ENCODE results near the gene RNF126. TPM values are rescaled to one million over a fixed set of nuclear protein-coding genes. Genes with fewer than 3 reads are reported as not detected.
"Not testable (repeated sequence)": the region's sequence is repeated elsewhere in the genome, so short reads cannot be mapped to it uniquely, and the experiment has no call there.

RNF126 gene
- polyA plus RNA-seq, 4 donors, result 20.8 to 36.7 (median 27.4) TPM

DNA sequence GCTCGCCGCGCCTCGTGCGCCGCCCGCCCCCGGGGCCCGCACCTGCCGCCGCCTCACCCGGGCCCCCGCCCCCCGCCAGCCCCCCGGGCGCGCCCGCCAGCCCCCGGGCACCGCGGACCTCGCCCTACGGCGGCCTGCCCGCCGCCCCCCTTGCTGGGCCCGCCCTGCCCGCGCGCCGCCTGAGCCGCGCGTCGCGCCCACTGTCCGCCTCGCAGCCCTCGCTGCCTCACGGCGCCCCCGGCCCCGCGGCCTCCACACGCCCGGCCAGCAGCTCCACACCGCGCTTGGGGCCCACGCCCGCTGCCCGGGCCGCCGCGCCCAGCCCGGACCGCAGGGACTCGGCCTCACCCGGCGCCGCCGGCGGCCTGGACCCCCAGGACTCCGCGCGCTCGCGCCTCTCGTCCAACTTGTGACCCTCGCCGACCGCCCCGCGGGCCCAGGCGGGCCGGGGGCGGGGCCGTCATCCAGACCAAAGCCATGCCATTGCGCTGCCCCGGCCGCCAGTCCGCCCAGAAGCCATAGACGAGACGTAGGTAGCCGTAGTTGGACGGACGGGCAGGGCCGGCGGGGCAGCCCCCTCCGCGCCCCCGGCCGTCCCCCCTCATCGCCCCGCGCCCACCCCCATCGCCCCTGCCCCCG is 46.8 kb downstream of the RNF126 start:
- no peak for DNase-seq (ENCODE audit: low read depth in 4 of 4, low spot score in 3 of 4)

DNA sequence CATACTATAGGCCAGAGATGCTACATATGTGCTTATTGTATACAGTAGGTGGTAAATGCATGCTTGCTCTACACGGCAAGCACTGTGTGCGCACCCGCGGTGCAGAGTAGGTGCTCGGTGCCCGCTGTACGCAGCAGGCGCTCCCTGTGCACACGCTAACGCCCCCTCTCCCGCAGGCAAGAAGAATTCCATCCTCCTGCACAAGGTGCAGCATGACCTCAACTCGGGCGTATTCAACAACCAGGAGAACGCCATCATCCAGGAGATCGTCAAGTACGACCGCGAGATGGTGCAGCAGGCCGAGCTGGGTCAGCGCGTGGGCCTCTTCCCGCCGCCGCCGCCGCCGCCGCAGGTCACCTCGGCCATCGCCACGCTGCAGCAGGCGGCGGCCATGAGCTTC is 47.4 kb downstream of the RNF126 start:
- DNase-seq (ENCODE audit: low read depth in 4 of 4, low spot score in 3 of 4), result no peak

DNA sequence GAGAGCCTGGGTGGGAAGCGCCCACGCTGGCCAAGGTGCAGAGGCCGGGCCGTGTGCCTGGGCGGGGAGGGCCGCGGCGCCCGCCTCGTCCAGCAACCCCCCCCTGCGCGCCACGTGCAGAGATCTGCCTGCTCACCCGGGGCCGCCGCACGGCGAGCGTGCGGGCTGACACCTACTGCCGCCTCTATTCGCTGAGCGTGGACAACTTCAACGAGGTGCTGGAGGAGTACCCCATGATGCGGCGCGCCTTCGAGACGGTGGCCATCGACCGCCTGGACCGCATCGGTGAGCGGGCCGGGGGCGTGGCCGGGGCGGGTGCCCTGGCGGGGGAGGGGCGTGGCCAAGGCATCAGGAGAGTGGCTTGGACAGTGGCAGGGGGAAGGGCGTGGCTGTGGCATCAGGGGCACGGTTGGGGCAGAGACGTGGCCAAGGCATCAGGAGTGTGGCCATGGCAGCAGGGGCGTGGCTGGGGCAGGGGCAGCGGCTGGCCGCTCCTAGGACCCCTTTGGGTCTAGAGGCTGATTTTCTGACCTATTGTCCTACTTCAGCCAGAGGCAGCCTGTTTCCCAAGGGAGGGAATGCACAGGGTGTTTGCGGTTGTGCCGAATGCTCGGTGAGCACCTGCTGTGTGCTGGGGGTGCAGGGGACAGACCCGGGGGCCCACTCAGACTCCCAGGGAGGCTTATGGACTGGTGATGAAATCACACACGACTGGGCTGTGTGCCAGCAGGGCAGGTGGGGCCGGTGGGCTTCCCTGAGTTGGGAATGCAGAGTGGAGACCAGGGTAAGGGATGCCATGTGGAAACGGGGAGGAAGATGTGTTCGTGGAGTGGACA is 49.1 kb downstream of the RNF126 start:
- no peak for DNase-seq (ENCODE audit: low read depth in 4 of 4, low spot score in 3 of 4)

DNA sequence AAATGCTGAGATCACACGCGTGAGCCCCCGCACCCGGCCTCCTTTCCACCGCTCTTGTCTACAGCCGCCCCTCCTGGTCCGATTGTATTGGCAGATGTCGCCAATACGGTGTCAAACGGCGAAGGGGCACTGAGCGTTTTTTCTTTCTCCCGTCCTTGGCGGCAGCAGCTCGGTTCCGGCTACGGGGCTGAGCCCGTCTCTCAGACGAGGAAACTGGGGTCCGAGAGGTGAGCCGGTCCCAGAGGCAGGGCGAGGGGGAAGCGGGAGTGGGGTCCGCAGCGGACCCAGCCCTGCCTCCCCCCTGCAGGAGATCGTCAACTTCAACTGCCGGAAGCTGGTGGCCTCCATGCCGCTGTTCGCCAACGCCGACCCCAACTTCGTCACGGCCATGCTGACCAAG is 50.1 kb downstream of the RNF126 start:
- DNase-seq (ENCODE audit: low read depth in 4 of 4, low spot score in 3 of 4), result no peak

DNA sequence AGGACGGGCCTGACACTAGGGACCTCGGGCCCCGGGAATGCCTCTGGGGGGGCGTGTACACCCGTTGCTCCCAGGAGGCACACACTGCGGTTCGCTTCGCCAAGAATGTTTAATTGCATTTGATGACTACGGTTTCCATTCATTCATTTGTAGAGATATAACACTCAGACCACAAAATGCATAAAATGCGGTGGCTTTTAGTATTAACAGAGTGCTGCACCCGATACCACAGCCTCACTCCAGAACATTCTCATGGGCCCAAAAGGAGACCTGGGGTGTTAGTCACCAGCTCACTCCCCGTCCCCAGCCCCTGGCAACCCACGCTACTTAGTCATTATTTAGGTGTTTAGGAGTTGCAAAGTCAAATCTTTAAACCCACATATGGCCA is 51.5 kb downstream of the RNF126 start:
- DNase-seq (ENCODE audit: low read depth in 4 of 4, low spot score in 3 of 4), result no peak

DNA sequence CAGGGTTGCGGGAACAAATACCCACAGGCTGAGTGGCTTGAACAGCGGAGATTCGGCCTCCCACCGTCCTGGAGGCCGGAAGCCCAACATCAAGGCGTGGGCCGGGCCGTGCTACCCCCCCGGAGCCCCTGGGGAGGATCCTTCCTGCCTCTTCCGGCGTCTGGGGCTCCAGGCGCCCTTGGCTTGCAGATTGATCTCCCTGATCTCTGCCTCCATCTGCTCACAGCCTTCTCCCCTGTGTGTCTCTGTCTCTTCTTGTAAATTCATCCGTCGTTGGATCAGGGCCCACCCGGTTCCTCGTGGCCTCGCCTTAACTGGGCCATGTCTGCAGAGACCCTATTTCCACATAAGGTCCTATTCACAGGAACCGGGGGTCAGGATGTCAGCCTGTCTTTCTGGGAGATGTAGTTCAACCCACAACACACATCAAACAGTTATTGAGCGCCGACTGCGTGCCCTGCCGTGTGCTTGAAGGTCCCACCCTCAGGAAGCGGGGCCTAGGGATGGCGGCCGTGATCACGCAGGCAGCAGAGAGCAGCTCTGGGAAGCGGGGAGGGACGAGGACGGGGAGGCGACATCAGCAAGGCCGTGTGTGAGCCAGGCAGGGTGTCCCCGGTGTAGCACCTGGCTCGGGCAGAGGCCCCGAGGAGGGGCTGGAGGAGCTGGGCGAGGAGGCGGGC is 52.1 kb downstream of the RNF126 start:
- DNase-seq (ENCODE audit: low read depth in 4 of 4, low spot score in 3 of 4), result no peak

DNA sequence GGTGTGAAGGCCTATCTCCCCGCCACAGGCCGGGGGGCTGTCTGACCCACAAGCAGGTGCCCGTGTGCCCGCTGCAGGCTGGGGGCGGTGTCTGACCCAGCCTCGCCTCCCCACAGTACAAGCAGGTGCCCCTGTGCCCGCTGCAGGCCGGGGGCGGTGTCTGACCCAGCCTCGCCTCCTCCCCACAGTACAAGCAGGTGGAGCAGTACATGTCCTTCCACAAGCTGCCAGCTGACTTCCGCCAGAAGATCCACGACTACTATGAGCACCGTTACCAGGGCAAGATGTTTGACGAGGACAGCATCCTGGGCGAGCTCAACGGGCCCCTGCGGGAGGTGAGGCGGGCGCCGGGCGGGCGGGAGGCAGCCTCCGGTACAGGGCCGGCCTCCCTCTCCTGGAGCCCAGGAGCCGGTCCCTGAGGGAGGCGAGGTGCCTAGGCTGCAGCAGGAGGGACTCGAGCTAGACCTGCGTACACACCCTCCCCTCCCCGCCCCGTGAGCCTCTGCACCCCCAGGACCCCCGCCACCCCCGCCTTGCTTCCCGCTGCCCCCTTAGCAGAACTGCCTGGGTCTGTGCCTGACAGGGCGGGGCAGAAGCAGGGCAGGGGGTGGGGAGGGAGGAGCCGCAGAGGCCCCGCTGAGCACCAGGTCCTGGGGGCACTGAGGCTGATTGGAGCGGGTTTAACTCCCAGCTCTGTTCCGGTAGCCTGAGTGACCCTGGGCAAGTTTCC is 52.8 kb downstream of the RNF126 start:
- DNase-seq (ENCODE audit: low read depth in 4 of 4, low spot score in 3 of 4), result no peak

DNA sequence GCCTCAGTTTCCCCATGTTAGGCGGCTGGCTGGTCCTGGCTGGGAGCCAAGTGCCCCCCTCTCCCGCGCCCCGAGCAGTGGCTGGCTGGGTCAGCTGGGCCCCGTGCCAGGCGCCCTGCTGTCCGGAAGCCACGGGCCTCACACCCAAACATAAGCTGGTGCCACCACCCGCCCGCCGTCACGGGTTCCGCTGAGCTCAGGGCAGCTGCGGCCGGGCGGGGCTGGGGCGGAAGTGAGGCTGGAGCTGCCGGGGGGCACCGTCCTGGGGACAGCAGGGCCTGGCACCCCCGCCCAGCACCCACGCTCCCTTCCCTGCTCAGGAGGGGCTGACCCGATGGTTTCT is 54.0 kb downstream of the RNF126 start:
- no peak for DNase-seq (ENCODE audit: low read depth in 4 of 4, low spot score in 3 of 4)

DNA sequence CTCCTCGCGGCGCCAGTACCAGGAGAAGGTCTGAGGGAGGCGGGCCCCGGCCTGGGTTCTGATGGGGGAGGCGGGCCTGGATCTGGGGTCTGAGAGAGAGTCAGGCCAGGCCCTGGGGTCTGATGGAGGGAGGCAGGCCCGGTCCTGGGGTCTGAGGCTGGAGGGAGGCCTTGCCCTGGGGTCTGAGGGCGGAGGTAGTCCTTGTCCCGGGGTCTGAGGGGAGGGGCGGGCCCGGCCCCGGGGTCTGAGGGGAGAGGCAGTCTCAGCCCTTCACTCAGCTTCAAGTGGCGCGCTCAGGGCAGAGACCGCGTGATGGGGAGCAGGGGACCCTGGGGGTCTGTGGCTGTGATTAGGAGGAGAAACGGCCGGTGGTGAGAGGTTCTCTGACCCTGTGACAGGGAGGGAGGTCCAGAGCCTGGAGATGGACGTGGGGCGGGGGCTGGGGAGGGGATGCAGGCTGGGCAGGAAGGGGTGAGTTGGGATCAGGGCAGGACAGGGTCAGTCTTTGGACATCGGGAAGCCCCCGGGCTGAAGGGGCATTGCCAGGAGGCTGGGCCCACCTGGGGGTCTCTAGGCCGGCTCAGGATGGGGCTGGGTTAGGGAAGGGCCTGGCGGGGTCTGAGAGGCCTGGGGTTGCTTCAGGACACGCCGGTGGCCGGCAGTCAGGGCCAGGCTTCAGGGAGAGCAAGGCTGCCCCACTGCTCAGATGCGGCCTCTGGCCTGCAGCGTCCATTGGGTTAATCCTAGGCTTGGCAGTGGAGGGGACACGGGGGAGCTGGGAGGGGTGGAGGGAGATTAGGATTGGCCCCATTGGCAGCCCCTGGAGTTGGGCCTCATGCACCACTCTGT is 54.6 kb downstream of the RNF126 start:
- no peak for DNase-seq (ENCODE audit: low read depth in 4 of 4, low spot score in 3 of 4)

DNA sequence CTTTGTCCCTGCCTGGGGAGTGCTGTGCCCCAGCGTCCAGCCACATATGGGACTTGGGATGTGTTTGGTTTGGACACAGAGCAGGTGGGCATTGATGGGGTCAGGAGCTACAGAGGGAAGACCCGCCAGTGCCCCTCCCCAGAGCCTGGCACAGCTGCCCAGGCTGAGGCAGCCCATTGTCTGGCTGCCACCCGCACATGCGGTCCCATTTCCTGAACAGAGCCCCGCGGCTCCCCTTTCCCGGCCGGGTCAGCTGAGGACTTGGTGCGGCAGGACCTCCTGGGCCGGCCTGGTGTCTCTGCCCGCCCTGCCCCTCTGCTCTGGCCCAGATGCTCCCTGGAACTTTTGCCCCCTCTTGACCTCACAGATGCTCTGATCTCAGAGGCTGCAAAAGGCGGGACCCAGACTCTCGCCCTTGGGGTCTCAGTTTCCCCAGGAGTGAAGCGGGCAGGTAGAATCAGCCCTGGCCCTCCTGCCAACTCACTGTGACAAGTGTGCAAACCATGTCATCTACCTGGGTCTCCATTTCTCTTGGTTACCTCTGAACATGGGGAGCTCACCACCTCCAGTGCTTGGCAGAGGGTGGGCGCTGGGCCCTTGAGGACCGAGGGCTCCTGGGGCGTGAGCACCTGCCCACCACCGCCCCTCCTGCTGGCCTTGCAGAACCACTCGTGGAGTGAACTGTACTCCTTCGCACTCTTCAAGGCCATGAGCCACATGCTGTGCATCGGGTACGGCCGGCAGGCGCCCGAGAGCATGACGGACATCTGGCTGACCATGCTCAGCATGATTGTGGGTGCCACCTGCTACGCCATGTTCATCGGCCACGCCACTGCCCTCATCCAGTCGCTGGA is 55.5 kb downstream of the RNF126 start:
- no peak for DNase-seq (ENCODE audit: low read depth in 4 of 4, low spot score in 3 of 4)

DNA sequence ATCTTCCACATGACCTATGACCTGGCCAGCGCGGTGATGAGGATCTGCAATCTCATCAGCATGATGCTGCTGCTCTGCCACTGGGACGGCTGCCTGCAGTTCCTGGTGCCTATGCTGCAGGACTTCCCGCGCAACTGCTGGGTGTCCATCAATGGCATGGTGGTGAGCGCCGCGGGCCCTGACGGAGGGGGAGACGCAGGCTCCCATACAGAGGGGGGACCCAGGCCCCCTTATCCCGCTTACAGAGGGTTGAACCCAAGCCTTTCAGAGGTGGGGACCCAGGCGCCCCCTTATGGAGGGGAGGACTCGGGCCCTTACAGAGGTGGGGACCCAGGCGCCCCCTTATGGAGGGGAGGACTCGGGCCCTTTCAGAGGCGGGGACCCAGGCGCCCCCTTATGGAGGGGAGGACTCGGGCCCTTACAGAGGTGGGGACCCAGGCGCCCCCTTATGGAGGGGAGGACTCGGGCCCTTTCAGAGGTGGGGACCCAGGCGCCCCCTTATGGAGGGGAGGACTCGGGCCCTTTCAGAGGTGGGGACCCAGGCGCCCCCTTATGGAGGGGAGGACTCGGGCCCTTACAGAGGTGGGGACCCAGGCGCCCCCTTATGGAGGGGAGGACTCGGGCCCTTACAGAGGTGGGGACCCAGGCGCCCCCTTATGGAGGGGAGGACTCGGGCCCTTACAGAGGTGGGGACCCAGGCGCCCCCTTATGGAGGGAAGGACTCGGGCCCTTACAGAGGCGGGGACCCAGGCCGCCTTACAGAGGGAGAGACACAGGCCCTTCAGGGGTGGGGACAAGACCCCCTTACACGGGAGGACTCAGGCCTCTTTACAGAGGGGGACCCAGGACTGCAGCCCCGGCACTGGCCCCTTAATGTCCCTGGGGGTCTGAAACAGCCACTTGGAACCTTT is 57.7 kb downstream of the RNF126 start:
- DNase-seq (ENCODE audit: low read depth in 4 of 4, low spot score in 3 of 4), result not testable (repeated sequence)

DNA sequence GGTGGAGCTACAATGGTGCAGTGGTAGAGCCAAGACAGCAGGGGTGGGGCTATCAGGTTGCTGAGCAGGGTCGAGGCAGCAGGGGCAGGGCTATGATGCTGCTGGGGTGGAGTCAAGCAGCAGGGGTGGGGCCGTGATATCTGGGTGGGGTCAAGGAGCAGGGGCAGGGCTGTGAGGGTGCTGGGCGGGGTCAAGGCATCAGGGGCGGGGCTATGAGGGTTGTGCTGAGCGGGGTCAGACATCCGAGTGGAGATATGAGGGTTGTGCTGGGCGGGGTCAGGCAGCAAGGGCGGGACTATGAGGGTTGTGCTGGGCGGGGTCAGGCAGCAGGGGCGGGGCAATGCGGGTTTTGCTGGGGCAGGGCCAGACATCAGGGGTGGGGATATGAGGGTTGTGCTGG is 58.7 kb downstream of the RNF126 start:
- no peak for DNase-seq (ENCODE audit: low read depth in 4 of 4, low spot score in 3 of 4)

DNA sequence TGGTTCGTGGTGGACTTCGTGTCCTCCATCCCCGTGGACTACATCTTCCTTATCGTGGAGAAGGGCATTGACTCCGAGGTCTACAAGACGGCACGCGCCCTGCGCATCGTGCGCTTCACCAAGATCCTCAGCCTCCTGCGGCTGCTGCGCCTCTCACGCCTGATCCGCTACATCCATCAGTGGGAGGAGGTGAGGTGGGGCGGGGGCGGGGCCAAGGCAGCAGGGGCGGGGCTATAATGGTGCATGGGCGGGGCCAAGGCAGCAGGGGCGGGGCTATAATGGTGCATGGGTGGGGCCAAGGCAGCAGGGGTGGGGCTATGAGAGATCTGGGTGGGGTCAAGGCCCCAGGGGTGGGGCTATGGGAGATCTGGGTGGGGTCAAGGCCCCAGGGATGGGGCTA is 59.2 kb downstream of the RNF126 start:
- DNase-seq (ENCODE audit: low read depth in 4 of 4, low spot score in 3 of 4), result not testable (repeated sequence)

DNA sequence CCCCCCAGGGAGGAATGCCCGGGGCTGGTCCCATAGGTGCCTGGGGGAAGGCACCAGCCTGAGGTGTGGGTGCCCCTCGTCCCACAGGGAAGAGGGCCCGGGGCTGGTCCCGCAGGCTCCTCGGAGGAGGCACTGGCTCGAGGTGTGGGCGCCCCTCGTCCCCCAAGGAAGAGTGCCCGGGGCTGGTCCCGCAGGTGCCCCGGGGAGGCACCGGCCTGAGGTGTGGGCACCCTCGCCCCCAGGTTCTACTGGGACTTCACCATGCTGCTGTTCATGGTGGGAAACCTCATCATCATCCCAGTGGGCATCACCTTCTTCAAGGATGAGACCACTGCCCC is 59.7 kb downstream of the RNF126 start:
- DNase-seq (ENCODE audit: low read depth in 4 of 4, low spot score in 3 of 4), result not testable (repeated sequence)

DNA sequence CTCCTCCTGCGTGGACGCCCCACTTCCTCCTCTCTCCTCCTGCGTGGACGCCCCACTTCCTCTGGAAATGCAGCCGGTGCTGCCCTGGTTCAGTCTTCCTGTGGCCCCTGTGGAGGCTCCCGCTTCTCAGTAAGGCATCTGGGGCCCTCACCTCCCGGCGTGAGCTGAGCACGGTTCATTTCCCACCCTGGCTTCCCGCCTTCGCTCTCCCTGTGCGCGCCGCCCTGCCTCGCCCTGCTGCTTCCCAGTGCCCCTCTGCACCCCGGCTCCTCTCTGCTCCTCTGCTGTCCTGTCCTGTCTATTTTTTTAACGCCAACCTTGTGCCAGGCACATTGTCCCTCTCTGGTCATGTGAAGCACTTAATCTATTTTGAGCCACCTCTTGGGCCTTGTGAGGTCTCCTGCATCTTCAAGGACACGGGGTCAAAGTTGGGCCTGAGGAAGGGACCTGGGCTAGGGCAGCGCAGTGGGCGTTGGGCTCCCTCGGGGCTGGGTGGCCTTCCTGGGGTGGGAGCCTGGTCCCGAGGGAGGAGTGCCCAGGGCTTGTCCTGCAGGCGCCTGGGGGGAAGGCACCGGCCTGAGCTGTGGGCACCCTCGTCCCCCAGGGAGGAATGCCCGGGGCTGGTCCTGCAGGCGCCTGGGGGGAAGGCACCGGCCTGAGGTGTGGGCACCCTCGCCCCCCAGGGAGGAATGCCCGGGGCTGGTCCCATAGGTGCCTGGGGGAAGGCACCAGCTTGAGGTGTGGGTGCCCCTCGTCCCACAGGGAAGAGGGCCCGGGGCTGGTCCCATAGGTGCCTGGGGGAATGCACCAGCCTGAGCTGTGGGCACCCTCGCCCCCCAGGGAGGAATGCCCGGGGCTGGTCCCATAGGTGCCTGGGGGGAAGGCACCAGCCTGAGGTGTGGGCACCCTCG is 60.4 kb downstream of the RNF126 start:
- no peak for DNase-seq (ENCODE audit: low read depth in 4 of 4, low spot score in 3 of 4)

DNA sequence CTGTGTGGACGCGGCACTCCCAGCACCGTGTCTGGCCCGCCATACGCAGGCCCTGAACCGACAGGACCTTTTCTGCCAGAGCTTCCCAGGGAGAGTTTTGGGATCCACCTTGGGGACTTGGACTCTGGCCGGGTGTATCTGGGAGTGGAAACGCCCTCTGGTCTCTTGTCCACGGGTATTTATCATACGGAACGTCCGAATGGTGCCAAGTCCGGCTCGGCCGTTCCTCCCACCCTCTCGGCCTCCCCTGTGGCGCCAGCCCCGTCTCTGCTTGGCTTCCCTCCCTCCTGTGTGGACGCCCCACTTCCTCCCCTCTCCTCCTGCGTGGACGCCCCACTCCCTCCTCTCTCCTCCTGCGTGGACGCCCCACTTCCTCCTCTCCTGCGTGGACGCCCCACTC is 61.2 kb downstream of the RNF126 start:
- DNase-seq (ENCODE audit: low read depth in 4 of 4, low spot score in 3 of 4), result no peak

DNA sequence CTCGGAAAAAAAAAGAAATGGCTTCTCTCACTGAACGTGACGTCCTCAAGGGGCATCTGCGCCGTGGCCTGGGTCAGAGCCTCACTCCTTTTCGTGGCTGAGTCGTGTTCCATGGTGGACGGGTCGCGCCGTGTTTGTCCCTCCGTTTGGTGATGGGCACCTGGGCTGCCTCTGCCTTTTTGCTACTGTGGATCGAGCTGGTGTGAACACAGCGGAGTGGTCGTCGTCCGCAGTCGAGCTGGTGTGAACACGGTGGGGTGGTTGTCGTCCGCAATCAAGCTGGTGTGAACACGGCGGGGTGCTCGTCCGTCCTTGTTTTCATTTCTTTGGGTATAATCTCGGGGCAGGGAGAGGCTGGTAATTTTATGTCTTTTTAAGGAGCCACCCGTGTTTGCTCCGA is 61.7 kb downstream of the RNF126 start:
- DNase-seq (ENCODE audit: low read depth in 4 of 4, low spot score in 3 of 4), result no peak

Measured in right renal pelvis (tissue), 4 donors.